C4-2B (cell line): ENCODE measurements around the gene CD8A.

Source experiments
- ZFX ChIP-seq: fragments of 450-650 bp; IDR thresholded peaks from 2 replicates; pipeline ENCODE4 v1.6.1; 2017
- TF ChIP-seq, protein P1 (sequence below): fragments of 450-650 bp; conservative IDR thresholded peaks from 2 replicates; pipeline ENCODE4 v1.5.1; 2017; ENCODE audit warnings: mild to moderate bottlenecking

GRCh38 chr2:86782748-86783147 lies 8.0 kb downstream of the CD8A start:
- TF ChIP-seq, protein P1, sequence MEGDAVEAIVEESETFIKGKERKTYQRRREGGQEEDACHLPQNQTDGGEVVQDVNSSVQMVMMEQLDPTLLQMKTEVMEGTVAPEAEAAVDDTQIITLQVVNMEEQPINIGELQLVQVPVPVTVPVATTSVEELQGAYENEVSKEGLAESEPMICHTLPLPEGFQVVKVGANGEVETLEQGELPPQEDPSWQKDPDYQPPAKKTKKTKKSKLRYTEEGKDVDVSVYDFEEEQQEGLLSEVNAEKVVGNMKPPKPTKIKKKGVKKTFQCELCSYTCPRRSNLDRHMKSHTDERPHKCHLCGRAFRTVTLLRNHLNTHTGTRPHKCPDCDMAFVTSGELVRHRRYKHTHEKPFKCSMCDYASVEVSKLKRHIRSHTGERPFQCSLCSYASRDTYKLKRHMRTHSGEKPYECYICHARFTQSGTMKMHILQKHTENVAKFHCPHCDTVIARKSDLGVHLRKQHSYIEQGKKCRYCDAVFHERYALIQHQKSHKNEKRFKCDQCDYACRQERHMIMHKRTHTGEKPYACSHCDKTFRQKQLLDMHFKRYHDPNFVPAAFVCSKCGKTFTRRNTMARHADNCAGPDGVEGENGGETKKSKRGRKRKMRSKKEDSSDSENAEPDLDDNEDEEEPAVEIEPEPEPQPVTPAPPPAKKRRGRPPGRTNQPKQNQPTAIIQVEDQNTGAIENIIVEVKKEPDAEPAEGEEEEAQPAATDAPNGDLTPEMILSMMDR = no peak
- TF ChIP-seq ZFX = no peak
